Limb (tissue), 2 donors: ENCODE data around the gene AUTS2.
A peak's percentile ranks its signal among the peaks of the same experiment; 100 is the strongest.

Source experiments
- DNase-seq, 2 donors: peaks; one replicate each; pipeline ENCODE4 v3.0.0-alpha.2; 2016; ENCODE audit errors: extremely low spot score in 2 of 2

The AUTS2 gene

GRCh38 chr7:70113536-70113935, 515.3 kb downstream of the AUTS2 start:
- no peak for DNase-seq

GRCh38 chr7:70114806-70115205, 516.5 kb downstream of the AUTS2 start:
- DNase-seq, result no peak

GRCh38 chr7:70116244-70116643, 518.0 kb downstream of the AUTS2 start:
- no peak for DNase-seq

GRCh38 chr7:70116867-70117266, 518.6 kb downstream of the AUTS2 start:
- no peak for DNase-seq

GRCh38 chr7:70120851-70121250, 522.6 kb downstream of the AUTS2 start:
- DNase-seq, result no peak

- DNase-seq, result peak in 1 of 2 donors; percentile 24
Measured at GRCh38 chr7:70131817-70132216, 533.5 kb downstream of the AUTS2 start.

- DNase-seq, result no peak
Measured at GRCh38 chr7:70132226-70132851, 534.1 kb downstream of the AUTS2 start.

- DNase-seq, result no peak
Measured at GRCh38 chr7:70132852-70133690, 534.8 kb downstream of the AUTS2 start.

- peak in 1 of 2 donors; percentile 37 for DNase-seq
Measured at GRCh38 chr7:70134029-70134770, 535.9 kb downstream of the AUTS2 start.

- no peak for DNase-seq
Measured at GRCh38 chr7:70135656-70136055, 537.4 kb downstream of the AUTS2 start.

- no peak for DNase-seq
Measured at GRCh38 chr7:70137126-70137525, 538.9 kb downstream of the AUTS2 start.

- DNase-seq, result no peak
Measured at GRCh38 chr7:70142247-70142932, 544.1 kb downstream of the AUTS2 start.

- peak in 1 of 2 donors; percentile 78 for DNase-seq
Measured at GRCh38 chr7:70143075-70144044, 545.1 kb downstream of the AUTS2 start.

- no peak for DNase-seq
Measured at GRCh38 chr7:70148997-70149396, 550.7 kb downstream of the AUTS2 start.

GRCh38 chr7:70152313-70152712, 554.0 kb downstream of the AUTS2 start:
- no peak for DNase-seq

- no peak for DNase-seq
Measured at GRCh38 chr7:70153933-70154332, 555.7 kb downstream of the AUTS2 start.

GRCh38 chr7:70154521-70155180, 556.4 kb downstream of the AUTS2 start:
- DNase-seq, result no peak

- DNase-seq, result no peak
Measured at GRCh38 chr7:70156057-70156456, 557.8 kb downstream of the AUTS2 start.

- no peak for DNase-seq
Measured at GRCh38 chr7:70159121-70159520, 560.8 kb downstream of the AUTS2 start.
